Pulmonary artery endothelial cell (primary cell): ENCODE measurements around the gene SLC9C1. TPM values are rescaled to one million over a fixed set of nuclear protein-coding genes. Genes with fewer than 3 reads are reported as not detected.
A peak's percentile ranks its signal among the peaks of the same experiment; 100 is the strongest.

ENCODE experiments used
- DNase-seq: peaks from one replicate; pipeline ENCODE4 v3.0.0-alpha.2; 2011; ENCODE audit warnings: low read depth, low spot score
- total RNA-seq: library from RNA; depleted of rRNA; stranded (reverse); fragments of >200 nt; gene quantifications from 2 replicates; pipeline ENCODE4 v1.2.3, GENCODE V29; 2014

SLC9C1 gene
- under 0.01 and 0.11 TPM in 2 replicates for total RNA-seq

GRCh38 chr3:112293368-112294321, at the start of gene SLC9C1:
SLC9C1 (minus strand) TSS chr3:112294216; CDS start chr3:112286791, 7,425 bp downstream.
- peak; percentile 37 for DNase-seq

- no peak for DNase-seq
Observed at GRCh38 chr3:112341386-112341785, 47.4 kb upstream of the SLC9C1 start.

GRCh38 chr3:112339609-112340008, 45.6 kb upstream of the SLC9C1 start:
- DNase-seq = no peak

- no peak for DNase-seq
Observed at GRCh38 chr3:112339134-112339533, 45.1 kb upstream of the SLC9C1 start.

GRCh38 chr3:112338727-112339056, 44.7 kb upstream of the SLC9C1 start:
- DNase-seq = no peak

GRCh38 chr3:112338021-112338726, 44.2 kb upstream of the SLC9C1 start:
- no peak for DNase-seq

- DNase-seq = no peak
Observed at GRCh38 chr3:112335434-112335781, 41.4 kb upstream of the SLC9C1 start.

- no peak for DNase-seq
Observed at GRCh38 chr3:112334691-112335433, 40.8 kb upstream of the SLC9C1 start.

- no peak for DNase-seq
Observed at GRCh38 chr3:112333381-112334317, 39.6 kb upstream of the SLC9C1 start.

GRCh38 chr3:112333002-112333380, 39.0 kb upstream of the SLC9C1 start, which contains the start of gene CD200:
CD200 (plus strand) TSS chr3:112333156; CDS start chr3:112333213, 57 bp downstream.
- peak; percentile 29 for DNase-seq

GRCh38 chr3:112331851-112332250, 37.8 kb upstream of the SLC9C1 start:
- DNase-seq = no peak

- peak; percentile 39 for DNase-seq
Observed at GRCh38 chr3:112327371-112327951, 33.4 kb upstream of the SLC9C1 start.

GRCh38 chr3:112321867-112322652, 28.0 kb upstream of the SLC9C1 start:
- no peak for DNase-seq

GRCh38 chr3:112320691-112321090, 26.7 kb upstream of the SLC9C1 start:
- no peak for DNase-seq

GRCh38 chr3:112319516-112320276, 25.7 kb upstream of the SLC9C1 start:
- no peak for DNase-seq

GRCh38 chr3:112315791-112316190, 21.8 kb upstream of the SLC9C1 start:
- no peak for DNase-seq

GRCh38 chr3:112314649-112315048, 20.6 kb upstream of the SLC9C1 start:
- DNase-seq = no peak

GRCh38 chr3:112308151-112308911, 14.3 kb upstream of the SLC9C1 start:
- DNase-seq = no peak
